H9 (cell line): ENCODE measurements around the gene PPIL6. TPM values are rescaled to one million over a fixed set of nuclear protein-coding genes. Genes with fewer than 3 reads are reported as not detected.
"Not testable (repeated sequence)": the region's sequence is repeated elsewhere in the genome, so short reads cannot be mapped to it uniquely, and the experiment has no call there.

Experiments used
- DNase-seq: peaks from one replicate; pipeline ENCODE4 v3.0.0-alpha.2; 2017
- H2AFZ ChIP-seq: one replicate; pipeline ENCODE4 v1.6.1; 2013; ENCODE audit warnings: mild to moderate bottlenecking, low read length, control low read depth, moderate library complexity
- H2AK5ac ChIP-seq: 2 replicates; pipeline ENCODE4 v1.6.1; 2013; ENCODE audit warnings: low read length, control low read depth, mixed read lengths; ENCODE audit not compliant: insufficient read length
- H2BK120ac ChIP-seq: one replicate; pipeline ENCODE4 v1.6.1; 2013; ENCODE audit warnings: low read depth, mild to moderate bottlenecking, low read length, control low read depth, inconsistent platforms; ENCODE audit not compliant: poor library complexity, severe bottlenecking
- H2BK12ac ChIP-seq: 2 replicates; pipeline ENCODE4 v1.6.1; 2013; ENCODE audit warnings: low read length, control low read depth, mixed read lengths, low read depth; ENCODE audit not compliant: insufficient read length
- H2BK15ac ChIP-seq: 2 replicates; pipeline ENCODE4 v1.6.1; 2013; ENCODE audit warnings: low read depth, low read length, control low read depth
- H2BK20ac ChIP-seq: one replicate; pipeline ENCODE4 v1.6.1; 2013; ENCODE audit warnings: low read depth, mild to moderate bottlenecking, low read length, control low read depth, inconsistent platforms; ENCODE audit not compliant: poor library complexity, severe bottlenecking
- H2BK5ac ChIP-seq: 2 replicates; pipeline ENCODE4 v1.6.1; 2013; ENCODE audit warnings: low read length, control low read depth, mixed read lengths; ENCODE audit not compliant: insufficient read length
- H3K14ac ChIP-seq: 2 replicates; pipeline ENCODE4 v1.6.1; 2013; ENCODE audit warnings: low read length, control low read depth; ENCODE audit not compliant: insufficient read depth
- H3K18ac ChIP-seq: 2 replicates; pipeline ENCODE4 v1.6.1; 2013; ENCODE audit warnings: low read depth, mild to moderate bottlenecking, mixed read lengths, low read length, control low read depth; ENCODE audit not compliant: insufficient read length
- H3K23ac ChIP-seq: 2 replicates; pipeline ENCODE4 v1.6.1; 2013; ENCODE audit warnings: low read length, control low read depth, mixed read lengths, low read depth; ENCODE audit not compliant: insufficient read length
- H3K23me2 ChIP-seq: 2 replicates; pipeline ENCODE4 v1.6.1; 2013; ENCODE audit warnings: low read depth, mild to moderate bottlenecking, mixed read lengths, low read length, control low read depth; ENCODE audit not compliant: insufficient read length, poor library complexity, severe bottlenecking
- H3K27ac ChIP-seq: 2 replicates; pipeline ENCODE4 v1.5.1; 2013; ENCODE audit warnings: low read length, control low read depth, mixed read lengths, low read depth; ENCODE audit not compliant: insufficient read length
- H3K27me3 ChIP-seq: 2 replicates; pipeline ENCODE4 v1.6.1; 2013; ENCODE audit warnings: low read length, control low read depth, inconsistent platforms; ENCODE audit not compliant: insufficient read depth
- H3K4ac ChIP-seq: 2 replicates; pipeline ENCODE4 v1.6.1; 2013; ENCODE audit warnings: low read depth, mild to moderate bottlenecking, control low read depth, inconsistent platforms, low read length, moderate library complexity
- H3K4me1 ChIP-seq: 2 replicates; pipeline ENCODE4 v1.6.1; 2013; ENCODE audit warnings: low read length, control low read depth, inconsistent platforms; ENCODE audit not compliant: insufficient read depth
- H3K4me2 ChIP-seq: 2 replicates; pipeline ENCODE4 v1.6.1; 2013; ENCODE audit warnings: low read length, control low read depth, mixed read lengths; ENCODE audit not compliant: insufficient read length, insufficient read depth
- H3K56ac ChIP-seq: 2 replicates; pipeline ENCODE4 v1.6.1; 2013; ENCODE audit warnings: low read depth, mild to moderate bottlenecking, mixed read lengths, low read length, control low read depth; ENCODE audit not compliant: insufficient read length
- H3K79me1 ChIP-seq: 2 replicates; pipeline ENCODE4 v1.6.1; 2013; ENCODE audit warnings: low read depth, mild to moderate bottlenecking, moderate library complexity, low read length, control low read depth, inconsistent platforms; ENCODE audit not compliant: insufficient read depth, poor library complexity, severe bottlenecking
- H3K79me2 ChIP-seq: 2 replicates; pipeline ENCODE4 v1.6.1; 2013; ENCODE audit warnings: low read length, control low read depth, inconsistent platforms; ENCODE audit not compliant: insufficient read depth
- H3K9ac ChIP-seq: 2 replicates; pipeline ENCODE4 v1.6.1; 2013; ENCODE audit warnings: low read length, control low read depth, mixed read lengths; ENCODE audit not compliant: insufficient read length; ENCODE audit errors: extremely low read depth
- H3K9me3 ChIP-seq: one replicate; pipeline ENCODE4 v1.6.1; 2013; ENCODE audit warnings: low read depth, low read length, inconsistent platforms; ENCODE audit not compliant: control insufficient read depth
- H3T11ph ChIP-seq: one replicate; pipeline ENCODE4 v1.6.1; 2013; ENCODE audit warnings: mild to moderate bottlenecking, low read length, control low read depth, inconsistent platforms
- H4K20me1 ChIP-seq: one replicate; pipeline ENCODE4 v1.6.1; 2013; ENCODE audit not compliant: control insufficient read depth, insufficient read length, insufficient read depth
- H4K5ac ChIP-seq: 2 replicates; pipeline ENCODE4 v1.6.1; 2013; ENCODE audit warnings: low read depth, mild to moderate bottlenecking, mixed read lengths, low read length, control low read depth; ENCODE audit not compliant: insufficient read length
- H4K8ac ChIP-seq: replicated peaks from 2 replicates; pipeline ENCODE4 v1.6.1; 2013; ENCODE audit warnings: low read length, control low read depth, mixed read lengths, low read depth; ENCODE audit not compliant: insufficient read length
- H4K91ac ChIP-seq: 2 replicates; pipeline ENCODE4 v1.6.1; 2013; ENCODE audit warnings: low read depth, mild to moderate bottlenecking, moderate library complexity, mixed read lengths, low read length, control low read depth; ENCODE audit not compliant: insufficient read length
- H3K27ac Mint-ChIP-seq, 3 experiments: 2 replicates in 2 of 3; 3 replicates in 1 of 3; pipeline ENCODE4 v1.8.0; 2020 to 2021; ENCODE audit warnings: mixed read lengths in 3 of 3, mild to moderate bottlenecking in 1 of 3, moderate library complexity in 1 of 3
- H3K27me3 Mint-ChIP-seq: 2 replicates; pipeline ENCODE4 v1.8.0; 2021; ENCODE audit warnings: low read depth, mild to moderate bottlenecking, moderate library complexity, mixed read lengths
- H3K36me3 Mint-ChIP-seq, 3 experiments: 2 replicates in 2 of 3; 3 replicates in 1 of 3; pipeline ENCODE4 v1.8.0; 2020 to 2021; ENCODE audit warnings: low read depth in 3 of 3, mixed read lengths in 3 of 3; ENCODE audit not compliant: insufficient read depth in 1 of 3
- H3K4me1 Mint-ChIP-seq, 2 experiments: 2 replicates each; pipeline ENCODE4 v1.8.0; 2020; ENCODE audit warnings: mixed read lengths in 2 of 2
- H3K4me3 Mint-ChIP-seq, 2 experiments: 2 replicates in 1 of 2; 3 replicates in 1 of 2; pipeline ENCODE4 v1.8.0; 2020 to 2021; ENCODE audit warnings: mild to moderate bottlenecking in 2 of 2, mixed read lengths in 2 of 2, moderate library complexity in 1 of 2
- H3K9me3 Mint-ChIP-seq, 2 experiments: 2 replicates in 1 of 2; 3 replicates in 1 of 2; pipeline ENCODE4 v1.8.0; 2020; ENCODE audit warnings: mild to moderate bottlenecking in 2 of 2, mixed read lengths in 2 of 2, moderate library complexity in 1 of 2
- WGBS: extraction: QIAGEN DNeasy Blood & Tissue Kit; methylation state at CpG from one replicate; pipeline ENCODE4 v1.1.7; 2013; ENCODE audit warnings: missing lambda C conversion rate, low lambda C conversion rate, mixed read lengths; ENCODE audit not compliant: insufficient read length; ENCODE audit errors: extremely low coverage; 5-methylcytosine and 5-hydroxymethylcytosine counted together
- total RNA-seq: library from RNA; stranded (reverse); gene quantifications from 2 replicates; pipeline ENCODE4 v1.2.1, GENCODE V29; 2021
- TF ChIP-seq, protein P1 (sequence below): fragments of 200-600 bp; sonication (generic); conservative IDR thresholded peaks from 3 replicates; pipeline ENCODE4 v1.8.0; 2021; ENCODE audit warnings: antibody characterized with exemption, mild to moderate bottlenecking

The PPIL6 gene
- total RNA-seq, 1 experiment from 2014 or later, result 1.0 TPM

DNA sequence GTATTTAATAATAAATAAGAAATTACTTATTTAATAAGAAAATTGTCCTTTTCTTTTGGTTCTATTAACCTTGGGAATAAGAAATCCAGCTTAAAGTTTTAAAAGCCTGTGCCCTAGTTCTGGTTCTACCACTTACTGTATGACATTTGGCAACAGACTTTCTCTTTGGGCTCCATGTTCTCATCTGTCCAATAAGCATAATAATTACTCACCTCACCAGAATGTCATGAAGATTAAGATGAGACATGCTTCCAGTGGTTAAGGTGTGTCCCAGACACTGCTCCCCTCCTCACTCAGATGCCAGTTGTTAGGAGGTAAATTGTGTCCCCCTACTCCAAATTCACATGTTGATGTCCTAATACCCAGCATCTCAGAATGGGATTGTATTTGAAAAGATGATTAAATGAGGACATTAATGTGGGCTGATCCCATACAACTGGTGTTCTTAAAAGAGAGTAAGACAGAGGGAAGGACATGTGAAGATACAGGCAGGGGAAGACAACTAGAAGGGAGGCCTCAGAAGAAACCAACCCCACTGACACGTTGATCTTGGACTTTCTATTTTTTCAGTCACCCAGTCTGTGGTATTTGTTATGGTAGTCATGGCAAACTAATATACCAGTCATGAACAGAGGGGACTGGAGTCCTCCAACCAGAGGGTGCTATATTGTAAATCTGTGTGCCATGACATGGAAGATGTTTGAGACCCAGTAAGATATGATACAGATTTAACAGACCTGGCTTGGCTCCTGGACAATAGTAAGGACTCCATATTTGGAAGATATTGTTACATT lies 21.5 kb upstream of the PPIL6 start:
- DNase-seq, result no peak
- Mint-ChIP-seq H3K4me1 (peaks cover 28 to 35% of the 10 kb centered on the region in 2 experiments), H3K9me3 (no peaks in the 10 kb centered on the region; a peak in 1 of 5 replicates), H3K27ac (no peak overlapping the region; a peak in 1 of 7 replicates), H3K27me3 (no peaks in the 10 kb centered on the region), H3K36me3 (peaks cover 40 to 56% (median 55%) of the 10 kb centered on the region in 3 experiments), H3K4me3 (no peak overlapping the region)
- Histone ChIP-seq H4K91ac (no peak overlapping the region), H2BK20ac (no peak overlapping the region), H3K23me2 (no peaks in the 10 kb centered on the region), H3K4ac (no peak overlapping the region), H3K23ac (no peak overlapping the region), H3K27ac (no peak overlapping the region), H2BK120ac (no peak overlapping the region), H3K27me3 (no peaks in the 10 kb centered on the region), H3K14ac (no peak overlapping the region), H4K8ac (no peak overlapping the region), H3K4me1 (peaks cover 7% of the 10 kb centered on the region; the same call in 1 of the 2 replicates), H3K4me2 (no peak overlapping the region), H2BK5ac (no peak overlapping the region), H3K9me3 (no peaks in the 10 kb centered on the region), H4K20me1 (no peaks in the 10 kb centered on the region), H3K56ac (no peak overlapping the region), H2AK5ac (no peak overlapping the region), H2BK15ac (no peak overlapping the region), H3K79me1 (peaks cover 5% of the 10 kb centered on the region), H2BK12ac (no peak overlapping the region), H3K9ac (no peak overlapping the region), H3K18ac (no peak overlapping the region), H3K79me2 (no peaks in the 10 kb centered on the region), H3T11ph (no peak overlapping the region), H2AFZ (no peak overlapping the region), H4K5ac (no peak overlapping the region)
- no CpG with 5 or more reads among the region's 1 CpG for WGBS
- TF ChIP-seq, protein P1, sequence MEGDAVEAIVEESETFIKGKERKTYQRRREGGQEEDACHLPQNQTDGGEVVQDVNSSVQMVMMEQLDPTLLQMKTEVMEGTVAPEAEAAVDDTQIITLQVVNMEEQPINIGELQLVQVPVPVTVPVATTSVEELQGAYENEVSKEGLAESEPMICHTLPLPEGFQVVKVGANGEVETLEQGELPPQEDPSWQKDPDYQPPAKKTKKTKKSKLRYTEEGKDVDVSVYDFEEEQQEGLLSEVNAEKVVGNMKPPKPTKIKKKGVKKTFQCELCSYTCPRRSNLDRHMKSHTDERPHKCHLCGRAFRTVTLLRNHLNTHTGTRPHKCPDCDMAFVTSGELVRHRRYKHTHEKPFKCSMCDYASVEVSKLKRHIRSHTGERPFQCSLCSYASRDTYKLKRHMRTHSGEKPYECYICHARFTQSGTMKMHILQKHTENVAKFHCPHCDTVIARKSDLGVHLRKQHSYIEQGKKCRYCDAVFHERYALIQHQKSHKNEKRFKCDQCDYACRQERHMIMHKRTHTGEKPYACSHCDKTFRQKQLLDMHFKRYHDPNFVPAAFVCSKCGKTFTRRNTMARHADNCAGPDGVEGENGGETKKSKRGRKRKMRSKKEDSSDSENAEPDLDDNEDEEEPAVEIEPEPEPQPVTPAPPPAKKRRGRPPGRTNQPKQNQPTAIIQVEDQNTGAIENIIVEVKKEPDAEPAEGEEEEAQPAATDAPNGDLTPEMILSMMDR, result no peak

DNA sequence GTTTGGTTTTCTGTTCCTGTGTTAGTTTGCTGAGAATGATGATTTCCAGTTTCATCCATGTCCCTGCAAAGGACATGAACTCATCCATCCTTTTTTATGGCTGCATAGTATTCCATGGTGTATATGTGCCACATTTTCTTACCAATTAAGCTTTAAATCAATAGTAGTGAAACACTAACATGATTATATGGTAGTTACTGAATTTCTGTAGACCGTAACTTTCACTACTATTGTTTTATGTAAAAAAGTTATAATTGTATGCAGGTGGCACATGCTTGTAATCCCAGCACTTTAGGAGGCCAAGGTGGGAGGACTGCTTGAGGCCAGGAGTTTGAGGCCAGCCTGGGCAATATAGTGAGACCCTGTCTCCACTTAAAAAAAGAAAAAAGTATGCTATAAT lies 20.8 kb upstream of the PPIL6 start:
- not testable (repeated sequence) for H3K4ac ChIP-seq, H3K79me2 ChIP-seq, H3K27ac ChIP-seq, H3K14ac ChIP-seq, DNase-seq, H4K8ac ChIP-seq, H3K56ac ChIP-seq, H4K91ac ChIP-seq, H3K23me2 ChIP-seq, H3K79me1 ChIP-seq, H3K4me3 Mint-ChIP-seq, H2BK12ac ChIP-seq, H2AK5ac ChIP-seq, H4K20me1 ChIP-seq, H2BK15ac ChIP-seq, H2BK120ac ChIP-seq, H3K23ac ChIP-seq, H3T11ph ChIP-seq, H2BK20ac ChIP-seq, H3K9me3 Mint-ChIP-seq, H3K9ac ChIP-seq, H3K27me3 Mint-ChIP-seq, H4K5ac ChIP-seq, H3K18ac ChIP-seq, H3K9me3 ChIP-seq, H2AFZ ChIP-seq, H3K4me2 ChIP-seq, H2BK5ac ChIP-seq, H3K27ac Mint-ChIP-seq, H3K27me3 ChIP-seq
- peaks cover 35 to 43% of the 10 kb centered on the region in 2 experiments for H3K4me1 Mint-ChIP-seq
- peaks cover 39 to 49% (median 48%) of the 10 kb centered on the region in 3 experiments for H3K36me3 Mint-ChIP-seq
- H3K4me1 ChIP-seq, result peaks cover 12% of the 10 kb centered on the region; the same call in 1 of the 2 replicates
- no CpG with 5 or more reads among the region's 1 CpG for WGBS
